HG03469 (cell line): ENCODE results near the gene KIAA0319L.

Experiments
- ATAC-seq: cut with Tn5 transposase; IDR thresholded peaks from one replicate; pipeline ENCODE4 v1.9.1; 2021; ENCODE audit warnings: mild to moderate bottlenecking, moderate library complexity, moderate number of reproducible peaks; ENCODE audit not compliant: unreplicated experiment

Gene KIAA0319L

DNA sequence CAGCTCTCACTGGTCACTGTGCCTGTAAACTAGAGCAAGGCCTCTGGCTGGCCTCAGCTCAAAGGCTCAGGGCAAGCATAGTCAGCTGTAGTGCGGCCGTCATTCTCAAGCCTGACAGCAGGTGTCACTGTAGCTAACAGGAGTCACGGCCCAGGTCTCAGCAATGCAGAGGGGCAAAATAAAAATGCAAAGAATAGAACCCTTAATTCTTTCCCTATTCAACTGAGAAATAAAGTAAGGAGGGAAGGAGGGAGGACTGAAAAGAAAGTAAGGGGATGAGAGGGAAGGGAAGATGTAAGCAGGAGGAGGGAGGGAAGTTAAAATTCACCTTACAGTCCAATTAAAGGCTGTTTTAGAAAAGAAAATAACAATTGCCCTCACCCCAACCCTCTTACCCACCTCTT, 106.1 kb downstream of the KIAA0319L start:
- no peak for ATAC-seq

DNA sequence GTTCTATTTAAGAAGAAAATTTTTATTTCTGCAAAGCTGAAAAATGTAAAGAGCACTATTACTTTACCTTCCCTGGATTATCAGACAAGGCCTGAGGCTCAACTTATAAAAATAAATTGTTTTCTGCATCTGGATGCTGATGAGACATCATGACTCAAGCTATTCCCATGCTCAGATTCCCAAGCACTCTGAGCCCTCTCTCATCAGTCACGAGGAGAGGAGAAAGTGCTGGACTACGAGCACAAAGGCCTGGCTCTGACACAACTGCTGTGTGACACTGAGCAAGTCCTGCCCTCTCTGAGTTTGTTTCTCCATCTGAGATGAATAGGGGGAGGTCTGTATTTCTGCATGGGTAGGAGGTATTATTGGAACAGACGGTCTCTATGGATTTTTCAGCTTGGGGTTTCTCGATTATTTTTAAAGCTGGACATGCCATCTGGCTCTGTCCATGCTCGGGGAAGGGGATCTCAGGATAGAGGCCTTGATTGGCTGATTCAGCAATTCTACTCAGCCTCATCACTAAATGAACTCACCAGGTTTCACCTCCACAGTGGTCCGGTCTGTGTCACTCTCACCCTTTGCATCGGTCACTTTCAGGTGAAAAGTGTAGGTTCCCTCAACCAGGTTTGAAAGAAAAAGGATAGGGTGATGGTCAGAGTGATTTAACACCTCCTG, 107.7 kb downstream of the KIAA0319L start:
- ATAC-seq: no peak

DNA sequence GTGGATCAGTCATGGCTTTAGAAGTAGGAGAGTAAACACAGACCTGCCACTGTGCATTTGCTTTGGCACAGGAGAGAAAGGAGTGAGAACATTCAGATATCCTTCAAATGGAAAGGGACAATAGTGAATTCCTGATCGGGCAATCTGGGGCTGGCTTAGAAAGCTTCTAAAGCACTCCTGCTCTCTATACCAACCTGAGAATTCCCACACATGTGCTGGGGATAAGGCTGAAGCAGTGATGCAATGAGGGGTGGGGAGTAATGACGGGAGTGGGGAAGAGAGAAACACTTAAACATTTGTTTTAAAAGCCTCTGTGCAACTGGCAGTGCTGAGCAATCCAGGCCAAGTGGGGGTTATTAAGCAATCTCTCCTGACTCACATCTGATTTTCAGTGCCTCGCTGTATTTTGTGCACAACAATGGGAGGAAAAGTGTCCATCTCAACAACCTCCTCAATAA, 108.8 kb downstream of the KIAA0319L start:
- no peak for ATAC-seq

DNA sequence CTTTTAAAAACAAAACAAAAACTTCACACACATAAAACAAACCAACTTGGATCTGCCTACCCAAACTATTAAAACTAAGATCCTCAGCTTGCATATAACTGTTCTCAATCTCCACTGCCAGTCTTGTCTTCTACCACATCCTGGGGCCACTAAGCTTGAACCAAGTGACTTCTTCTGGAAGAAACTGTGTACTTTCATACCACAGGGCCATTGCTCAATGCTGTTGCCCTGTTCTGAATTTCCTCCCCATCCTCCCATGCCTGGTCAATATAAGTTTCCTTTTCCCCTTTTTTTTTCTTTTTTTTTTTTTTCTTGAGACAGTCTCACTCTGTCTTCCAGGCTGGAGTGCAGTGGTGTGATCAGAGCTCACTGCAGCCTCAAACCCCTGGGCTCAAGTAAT, 109.9 kb downstream of the KIAA0319L start:
- ATAC-seq: no peak

DNA sequence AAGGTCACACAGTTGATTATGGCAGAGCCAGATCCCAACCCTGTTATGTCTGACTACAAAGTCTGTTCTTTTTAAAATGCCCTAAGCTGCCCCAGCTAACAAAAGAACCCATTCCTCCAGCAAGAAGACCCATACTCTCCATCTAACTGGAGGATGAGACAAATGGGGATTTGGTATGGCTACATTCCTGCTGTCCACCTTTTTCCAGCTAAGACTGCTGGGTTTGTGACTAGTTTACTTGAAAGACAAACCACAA, 112.8 kb downstream of the KIAA0319L start:
- ATAC-seq: no peak

DNA sequence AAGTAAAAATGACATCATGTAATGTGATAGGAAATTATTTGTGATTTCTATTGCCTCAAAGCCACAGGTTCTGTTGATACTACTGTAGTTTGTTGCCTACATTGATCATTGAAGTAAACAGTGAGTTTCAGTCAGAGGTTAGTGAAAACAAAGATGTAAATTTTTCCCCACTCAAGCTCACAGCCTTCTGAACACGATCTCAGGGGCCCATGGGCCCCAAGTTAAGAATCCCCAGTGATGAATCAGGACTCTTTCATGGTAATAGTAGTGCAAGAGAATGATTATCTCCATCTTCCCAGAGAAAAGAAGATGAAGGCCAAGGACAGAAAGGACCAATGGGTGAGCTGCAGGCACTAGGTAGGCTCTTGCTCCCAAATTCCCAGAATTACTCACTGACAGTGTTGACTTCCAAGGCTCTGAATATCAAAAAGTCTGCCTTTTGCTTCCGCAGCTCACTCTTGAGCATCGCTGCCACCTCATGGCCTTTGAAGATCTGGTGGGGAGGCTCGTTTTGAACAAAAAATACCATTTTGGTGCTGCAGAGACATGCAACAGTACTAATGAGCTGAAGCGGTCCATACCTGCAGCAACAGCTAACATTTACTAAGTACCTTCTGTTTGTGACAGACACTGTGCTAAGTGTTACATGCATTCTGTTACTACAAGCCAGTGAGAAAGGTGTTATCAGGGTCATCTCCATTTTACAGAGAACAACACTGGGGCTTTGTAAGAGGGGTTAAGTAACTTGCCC, 113.3 kb downstream of the KIAA0319L start:
- no peak for ATAC-seq

DNA sequence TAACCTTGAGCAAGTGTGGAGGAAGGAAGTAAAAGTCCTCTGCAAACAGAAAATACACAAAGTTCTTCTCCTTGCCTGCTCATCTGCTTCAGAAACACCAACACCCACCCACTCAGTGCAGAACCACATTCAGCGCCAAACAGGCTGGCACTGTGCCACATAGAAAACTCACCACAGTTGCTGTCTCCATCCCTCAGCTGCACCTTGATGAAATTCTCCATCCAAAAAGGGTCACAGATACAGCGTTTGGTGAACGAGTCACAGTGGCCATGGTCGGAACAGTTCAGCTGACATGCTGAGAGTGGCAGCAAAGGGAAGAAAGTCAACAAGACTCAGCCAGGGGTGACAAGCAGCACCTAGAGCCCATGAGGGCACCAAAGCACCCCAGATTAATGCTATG, 114.5 kb downstream of the KIAA0319L start:
- ATAC-seq: no peak

DNA sequence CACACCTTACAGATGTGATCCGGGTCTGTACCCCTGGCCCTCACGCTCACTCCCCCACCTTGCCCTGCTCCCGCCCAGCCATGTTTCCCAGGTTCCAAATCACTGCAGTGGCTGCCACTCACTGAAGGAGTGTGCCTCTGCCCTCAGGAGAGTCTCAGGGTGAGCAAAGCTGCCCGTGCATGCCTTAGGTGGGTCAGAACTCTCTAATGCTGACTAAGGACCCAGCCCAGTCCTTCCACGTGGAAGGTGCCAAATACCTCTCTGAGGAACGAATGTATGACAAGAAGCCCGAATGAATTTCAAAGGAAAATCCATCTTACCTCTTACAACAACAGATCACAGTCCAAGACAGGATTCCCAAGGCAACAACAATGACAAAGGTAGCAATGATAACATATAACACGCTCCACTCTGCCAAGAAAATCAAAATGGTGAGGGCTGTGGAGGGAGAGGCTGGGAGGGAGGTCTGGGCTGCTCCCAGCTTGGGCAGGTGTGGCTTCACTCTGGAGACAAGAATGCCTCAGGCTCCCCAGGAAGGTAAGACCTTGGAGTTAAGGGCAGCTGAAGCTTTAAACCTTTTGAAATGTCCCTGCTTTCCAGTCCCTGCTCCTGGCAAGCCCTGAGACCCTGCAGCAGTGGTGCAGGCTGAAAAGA, 115.2 kb downstream of the KIAA0319L start:
- no peak for ATAC-seq

DNA sequence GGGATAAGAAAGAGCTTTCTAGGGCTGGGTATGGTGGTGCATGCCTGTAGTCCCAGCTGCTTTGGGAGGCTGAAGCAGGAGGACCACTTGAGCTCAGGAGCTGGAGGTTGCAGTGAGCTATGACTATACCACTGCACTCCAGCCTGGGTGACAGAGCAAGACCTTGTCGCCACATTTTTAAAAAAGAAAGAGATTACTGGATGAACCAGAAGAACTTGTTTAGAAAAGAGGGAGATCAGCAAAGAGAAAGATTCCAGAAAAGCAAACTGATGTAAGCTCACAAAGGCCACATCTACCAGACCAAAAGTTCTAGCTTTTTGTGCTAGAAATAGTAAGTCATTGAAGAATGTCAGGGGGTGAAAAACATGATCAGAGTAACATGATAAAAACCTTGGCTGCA, 117.6 kb downstream of the KIAA0319L start:
- no peak for ATAC-seq

DNA sequence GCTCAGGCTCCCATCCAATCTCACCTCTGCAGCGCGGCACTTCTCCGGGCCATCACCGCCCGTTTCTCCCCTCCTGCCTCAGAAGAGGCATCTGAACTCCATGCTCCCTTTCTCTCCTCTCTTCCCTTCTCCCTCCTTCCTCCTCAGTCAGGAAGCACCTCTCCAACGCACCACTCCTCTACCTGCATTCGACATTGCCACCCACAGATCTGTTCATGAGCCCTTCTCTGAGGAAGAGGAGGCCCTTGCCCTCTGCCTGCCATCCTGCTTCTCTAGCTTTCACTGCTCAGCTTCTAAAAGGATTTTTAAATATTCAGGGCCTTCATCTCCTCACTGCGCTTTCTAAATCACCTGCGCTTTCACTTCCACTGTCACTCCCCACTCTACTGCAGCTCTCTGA, 120.0 kb downstream of the KIAA0319L start:
- ATAC-seq: no peak

DNA sequence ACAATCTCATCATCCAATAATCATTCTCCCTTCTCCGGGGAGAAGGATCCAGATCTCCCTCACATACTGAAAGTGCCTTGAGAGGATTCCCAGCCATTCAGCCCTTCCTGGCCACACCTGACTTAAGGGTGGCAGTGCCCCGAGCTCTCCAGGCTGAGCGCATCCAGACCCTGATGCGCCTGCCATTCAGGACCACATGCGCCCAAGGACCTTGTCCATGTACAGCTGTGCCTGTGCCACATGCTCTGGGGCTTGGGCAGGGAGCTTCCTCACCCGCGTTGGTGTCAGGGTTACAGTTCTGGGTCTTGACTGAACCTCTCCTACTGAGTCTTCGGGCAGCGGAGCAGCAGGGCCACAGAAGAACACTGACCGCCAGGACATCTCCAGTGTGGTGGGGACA, 121.1 kb downstream of the KIAA0319L start:
- no peak for ATAC-seq

DNA sequence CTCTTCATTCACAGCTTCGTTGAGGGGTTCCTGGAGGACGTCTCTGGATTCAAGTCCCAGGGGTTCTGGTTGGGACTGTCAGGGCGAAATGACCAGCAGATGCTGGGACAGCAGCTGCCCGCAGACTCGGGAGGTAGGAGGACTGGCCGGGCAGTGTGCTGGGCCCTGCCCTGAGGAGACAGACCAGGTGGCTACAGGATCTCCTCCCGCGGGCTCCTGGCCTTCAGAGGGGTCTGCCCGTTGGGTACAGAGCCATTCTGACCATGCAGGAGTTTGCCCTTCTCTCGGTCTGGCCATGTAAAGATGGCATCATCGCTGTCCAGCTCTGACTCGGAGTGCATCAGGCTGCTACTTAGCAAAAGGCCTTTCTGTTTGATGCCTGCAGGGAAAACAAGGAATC, 122.5 kb downstream of the KIAA0319L start:
- no peak for ATAC-seq

DNA sequence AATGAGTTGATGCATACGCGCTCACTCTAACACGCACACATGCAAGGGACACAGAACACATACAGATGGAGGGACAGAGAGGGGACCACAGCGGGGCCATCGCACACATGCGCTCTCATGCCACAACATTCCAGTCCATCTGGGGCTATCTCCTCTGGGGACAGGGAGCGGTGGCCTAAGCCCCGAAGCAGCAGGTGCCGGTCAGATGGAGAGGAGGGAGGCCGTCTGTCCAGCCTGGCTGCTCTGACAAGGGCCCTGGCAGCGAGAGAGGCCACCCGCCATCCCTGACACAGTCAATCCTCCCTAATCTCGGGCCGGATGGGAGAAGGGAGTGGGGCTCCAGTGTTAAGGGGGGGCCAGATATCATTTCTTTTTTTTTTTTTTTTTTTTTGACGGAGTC, 123.5 kb downstream of the KIAA0319L start:
- no peak for ATAC-seq

DNA sequence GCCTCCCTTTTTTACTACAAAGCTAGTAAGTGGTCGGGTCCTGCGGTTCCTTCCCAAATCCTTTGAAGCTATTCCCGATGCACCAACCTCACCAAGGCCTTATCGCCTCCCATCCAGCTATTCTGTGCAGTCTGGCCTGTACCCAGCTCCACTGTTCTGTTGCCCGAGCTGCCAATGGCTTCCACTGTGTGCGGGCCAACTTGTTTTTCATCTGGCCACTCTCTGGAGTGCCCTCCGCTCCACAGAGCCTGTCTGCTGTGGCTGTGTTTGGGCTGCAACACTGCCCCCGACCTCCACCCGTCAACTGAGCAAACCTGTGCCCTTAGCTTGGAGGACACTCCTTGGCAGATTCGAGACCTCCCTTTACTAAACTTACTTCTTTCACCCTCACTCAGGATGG, 125.0 kb downstream of the KIAA0319L start:
- no peak for ATAC-seq

DNA sequence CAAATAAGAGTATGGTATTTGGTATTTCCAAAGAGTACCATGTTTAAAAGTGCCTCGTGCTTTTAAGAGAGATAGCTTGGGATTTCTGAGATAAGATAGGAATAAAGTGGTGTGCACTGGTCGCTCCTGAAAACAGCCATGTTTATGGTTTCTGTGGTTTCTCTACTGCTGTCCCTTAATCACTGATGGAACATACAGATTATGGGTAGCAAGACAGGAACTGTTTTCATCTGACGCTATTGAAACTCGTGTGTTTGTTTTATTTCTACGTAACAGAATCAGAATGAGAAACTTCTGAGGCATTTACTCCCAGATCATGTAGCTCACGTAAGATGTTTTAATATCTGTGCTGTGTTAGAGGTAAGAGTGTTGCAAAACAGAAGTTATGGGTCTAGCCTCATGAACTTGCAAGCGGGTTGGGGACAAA, 126.0 kb downstream of the KIAA0319L start:
- no peak for ATAC-seq

DNA sequence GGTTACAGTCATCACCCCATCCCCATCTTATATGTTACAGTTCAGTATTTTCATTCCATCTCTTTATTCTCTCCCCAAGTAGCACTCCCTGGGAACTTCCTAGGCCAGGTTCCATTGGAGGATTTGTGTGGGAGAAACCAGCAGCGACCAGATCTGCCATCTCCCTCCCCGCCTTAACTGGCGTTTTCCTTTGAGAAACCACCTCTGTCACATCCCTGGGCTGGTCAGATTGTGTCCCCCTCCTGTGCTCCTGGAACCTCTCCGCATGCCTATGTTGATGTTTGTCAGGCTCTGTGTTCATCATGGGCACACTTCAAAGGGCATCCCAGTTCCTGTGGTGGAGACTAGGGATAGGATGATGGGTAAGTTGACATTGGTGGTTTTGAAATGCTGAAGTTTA, 126.4 kb downstream of the KIAA0319L start:
- no peak for ATAC-seq

DNA sequence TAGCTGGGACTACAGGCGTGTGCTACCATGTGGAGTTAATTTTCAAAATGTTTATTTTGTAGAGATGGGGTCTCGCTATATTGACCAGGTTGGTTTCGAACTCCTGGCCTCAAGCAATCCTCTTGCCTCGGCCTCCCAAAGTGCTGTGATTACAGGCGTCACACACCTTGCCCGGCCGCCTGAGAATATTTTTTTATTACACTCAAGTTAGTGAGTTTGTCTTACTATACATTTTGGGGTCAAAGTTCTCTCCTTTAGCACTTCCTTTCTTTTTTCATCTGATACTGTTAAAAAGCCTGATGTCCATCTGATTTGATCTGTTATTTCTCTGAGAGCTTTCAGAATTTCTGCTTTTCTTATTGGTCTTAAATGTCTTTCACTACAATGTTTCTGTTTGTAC, 128.8 kb downstream of the KIAA0319L start:
- ATAC-seq: no peak

DNA sequence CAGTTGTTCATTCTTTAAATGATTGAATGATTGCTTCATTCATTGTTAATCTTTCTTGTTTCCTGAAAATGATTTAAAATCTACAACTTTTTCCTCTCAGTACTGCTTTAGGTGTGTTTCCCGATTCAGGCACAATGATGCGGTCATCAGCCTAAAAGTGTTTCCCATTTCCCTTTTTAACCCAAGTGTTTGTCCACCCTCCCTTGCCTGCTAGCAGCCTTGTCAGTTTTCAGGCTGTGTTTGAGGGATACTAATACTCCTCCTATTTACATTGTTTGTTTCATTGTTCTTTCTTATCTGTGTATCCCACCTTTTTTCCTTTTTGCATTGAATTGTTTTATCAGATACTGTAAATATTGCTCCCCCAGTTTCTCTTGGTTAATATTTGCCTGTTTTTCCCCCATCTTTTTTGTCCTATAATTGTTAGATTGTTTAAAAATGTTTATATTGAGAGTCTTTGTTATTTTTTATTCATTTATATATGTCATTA, 131.1 kb downstream of the KIAA0319L start:
- ATAC-seq: no peak

DNA sequence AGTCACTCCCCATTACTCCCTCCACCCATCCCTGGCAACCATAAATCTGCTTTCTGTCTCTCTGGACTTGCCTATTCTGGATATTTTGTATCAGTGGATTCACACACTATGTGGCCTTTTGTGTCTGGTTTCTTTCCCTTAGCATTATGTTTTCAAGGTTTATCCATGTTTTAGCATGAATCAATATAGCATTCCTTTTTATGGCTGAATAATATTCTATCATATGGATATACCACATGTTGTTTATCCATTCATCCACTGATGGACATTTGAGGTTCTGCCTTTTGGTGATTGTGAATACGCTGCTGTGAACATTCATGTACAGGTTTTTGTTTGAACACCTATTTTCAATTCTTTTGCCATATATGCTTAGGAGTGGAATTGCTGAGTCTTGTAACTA, 148.3 kb downstream of the KIAA0319L start:
- no peak for ATAC-seq

DNA sequence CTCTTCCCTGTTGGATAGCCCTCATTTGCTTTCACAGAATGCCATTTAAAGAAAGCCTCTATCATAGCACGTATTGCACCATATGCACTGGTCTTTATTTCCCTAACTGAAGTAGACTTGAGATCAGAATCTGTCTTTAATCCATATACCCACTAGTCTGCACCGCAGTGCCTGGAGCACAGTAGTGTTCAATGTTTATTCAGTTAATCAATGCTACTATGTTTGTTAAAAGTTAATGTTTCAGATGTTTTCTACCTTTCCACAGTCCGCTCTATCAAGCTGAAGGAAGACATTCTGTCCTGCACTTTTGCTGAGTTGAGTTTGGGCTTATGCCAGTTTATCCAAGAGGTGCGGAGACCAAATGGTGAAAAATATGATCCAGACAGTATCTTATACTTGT, 149.5 kb downstream of the KIAA0319L start:
- no peak for ATAC-seq

DNA sequence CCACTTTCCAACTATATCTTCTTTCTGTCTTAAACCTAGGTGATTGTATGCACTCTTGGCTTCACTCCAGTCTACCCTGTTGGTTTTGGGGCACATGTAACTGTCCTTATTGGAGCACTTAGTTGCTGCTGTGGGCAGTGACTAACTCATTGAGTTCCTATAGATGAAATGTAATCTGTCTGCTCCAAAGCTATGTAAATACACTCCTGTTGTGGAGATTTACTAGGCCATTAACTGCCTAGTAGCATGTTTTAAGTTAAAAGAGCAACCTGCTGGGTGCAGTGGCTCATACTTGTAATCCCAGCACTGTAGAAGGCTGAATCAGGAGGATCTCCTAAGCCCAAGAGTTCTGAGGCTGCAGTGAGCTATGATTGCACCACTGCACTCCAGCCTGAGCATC, 151.1 kb downstream of the KIAA0319L start:
- no peak for ATAC-seq

DNA sequence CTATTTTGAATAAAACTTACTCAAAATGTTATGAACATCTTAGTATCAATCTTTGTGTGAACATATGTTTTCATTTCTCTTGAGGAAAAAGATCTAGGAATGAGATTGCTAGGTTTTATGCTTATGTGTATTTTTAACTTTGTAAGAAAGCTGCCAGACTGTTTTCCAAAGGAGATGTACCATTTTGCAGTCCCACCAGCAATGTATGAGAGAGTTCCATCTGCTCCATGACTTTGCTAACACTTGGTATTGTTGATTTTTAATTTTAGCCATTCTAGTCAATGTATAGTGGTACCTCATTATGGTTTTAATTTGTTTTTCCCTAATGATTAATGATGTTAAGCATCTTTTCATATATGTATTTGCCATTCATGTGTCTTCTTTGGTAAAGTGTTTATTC, 156.2 kb downstream of the KIAA0319L start:
- ATAC-seq: no peak
